Heart left ventricle (tissue), 16 donors: ENCODE data around the gene TM9SF3. TPM values are rescaled to one million over a fixed set of nuclear protein-coding genes. Genes with fewer than 3 reads are reported as not detected.

Experiments used
- ATAC-seq, 4 donors: fragments of 200-7000 bp; cut with Tn5 transposase; one replicate each; pipeline ENCODE4 v1.9.1; 2020 to 2022; ENCODE audit warnings: moderate library complexity in 4 of 4, mild to moderate bottlenecking in 3 of 4, moderate number of reproducible peaks in 1 of 4
- DNase-seq, 5 donors: peaks; one replicate each; pipeline ENCODE4 v3.0.0-alpha.2; 2020
- H3K27ac ChIP-seq, 12 donors: fragments of 200-600 bp; sonication (generic) in 4 of 12; one replicate each; pipeline versions ENCODE4 v1.5.0 to v1.8.0; 2016 to 2022; ENCODE audit warnings: mild to moderate bottlenecking in 2 of 12
- H3K27me3 ChIP-seq, 9 donors: fragments of 200-600 bp; sonication (generic) in 2 of 9; one replicate each; pipeline versions ENCODE4 v1.5.1 to v1.8.0; 2016 to 2022; ENCODE audit warnings: mild to moderate bottlenecking in 3 of 9
- H3K36me3 ChIP-seq, 9 donors: fragments of 200-600 bp; sonication (generic) in 2 of 9; one replicate each; pipeline versions ENCODE4 v1.5.0 to v1.8.0; 2018 to 2022; ENCODE audit warnings: mild to moderate bottlenecking in 2 of 9
- H3K4me1 ChIP-seq, 12 donors: fragments of 200-600 bp; sonication (generic) in 4 of 12; one replicate each; pipeline versions ENCODE4 v1.5.0 to v1.8.0; 2016 to 2022; ENCODE audit warnings: mild to moderate bottlenecking in 3 of 12
- H3K4me3 ChIP-seq, 12 donors: fragments of 200-600 bp; sonication (generic) in 4 of 12; one replicate each; pipeline versions ENCODE4 v1.5.0 to v1.8.0; 2017 to 2022; ENCODE audit warnings: mild to moderate bottlenecking in 9 of 12, moderate library complexity in 4 of 12
- H3K9me3 ChIP-seq, 12 donors: fragments of 200-600 bp; sonication (generic) in 4 of 12; one replicate each; pipeline versions ENCODE4 v1.5.0 to v1.8.0; 2016 to 2022; ENCODE audit warnings: mild to moderate bottlenecking in 1 of 12
- POLR2A ChIP-seq, 2 donors: fragments of 450-650 bp; IDR thresholded peaks; one replicate each; pipeline ENCODE4 v1.6.1; 2017; ENCODE audit warnings: antibody characterized with exemption in 2 of 2, mild to moderate bottlenecking in 2 of 2, moderate library complexity in 2 of 2
- WGBS, 4 donors: extraction: QIAGEN DNeasy Blood & Tissue Kit in 2 of 4; methylation state at CpG; one replicate each; pipeline versions ENCODE4 v1.1.5 to v1.1.7; 2013 to 2018; 5-methylcytosine and 5-hydroxymethylcytosine counted together
- intact Hi-C, 10 donors: fragments of 100-400 bp; cut with DNase I; formaldehyde crosslinking; loops; one replicate each; pipeline versions ENCODE4 v1.11.1 to v1.14.2; 2022
- polyA plus RNA-seq, 2 donors: library from polyadenylated mRNA; stranded (reverse); fragments of 200-250 nt; gene quantifications; one replicate each; pipeline ENCODE4 v1.2.3, GENCODE V29; 2013
- total RNA-seq, 9 donors: library from RNA; depleted of rRNA in 2 of 9; stranded (reverse); fragments of >200 nt in 2 of 9; fragmentation: NEBNext Ultra II Directional in 3 of 9; extraction: Animal tissue kit (Norgen Biotek cat#: 25700) in 3 of 9; gene quantifications; one replicate each; pipeline versions ENCODE4 v1.1.0 to v1.2.4, GENCODE V29; 2016 to 2023
- TF ChIP-seq, protein P1 (sequence below), 12 donors: fragments of 200-600 bp; sonication (generic) in 4 of 12; IDR thresholded peaks; one replicate each; pipeline versions ENCODE4 v1.5.0 to v1.8.0; 2018 to 2022; ENCODE audit warnings: antibody characterized with exemption in 12 of 12, mild to moderate bottlenecking in 5 of 12
- donor health status: ischemic (EF 13 %, LVEDD 7.1; RV severe dilation, severe dysfunction).
- donor health status: healthy with polysubstance abuse.
- donor health status: DM: no; HTN: yes; CAD: no.
- donor health status: DM: no; HTN: no; CAD: no.
- donor health status: ischemic (EF 25% LVEDD 6.9; RV normal size, moderate dysfunction).
- donor health status: ischemic (EF 25% LVEDD 5.7; RV mildly dilated, moderate dysfunction).
- donor health status: healthy.
- donor health status: DM: yes; HTN: yes; CAD: no.
- donor health status: ischemic (EF 35%, LVEDD 5.7; RV mildly dilated, moderate dysfunction).
- donor health status: nonischemic (EF 11% LVEDD 7.7; RV severe dilation, severe dysfunction).
- donor health status: DM: yes; HTN: yes; CAD: no.
- donor health status: PGD.
- donor health status: ischemic (EF 29% LVEDD 5.4; RV normal size, mild dysfunction).
- donor health status: nonischemic (EF 23%, LVEDD 6.1; RV moderate dilation, normal function).

Gene TM9SF3
- total and polyA plus RNA-seq, 11 donors: 14.9 to 75.6 (median 61.1) TPM

DNA sequence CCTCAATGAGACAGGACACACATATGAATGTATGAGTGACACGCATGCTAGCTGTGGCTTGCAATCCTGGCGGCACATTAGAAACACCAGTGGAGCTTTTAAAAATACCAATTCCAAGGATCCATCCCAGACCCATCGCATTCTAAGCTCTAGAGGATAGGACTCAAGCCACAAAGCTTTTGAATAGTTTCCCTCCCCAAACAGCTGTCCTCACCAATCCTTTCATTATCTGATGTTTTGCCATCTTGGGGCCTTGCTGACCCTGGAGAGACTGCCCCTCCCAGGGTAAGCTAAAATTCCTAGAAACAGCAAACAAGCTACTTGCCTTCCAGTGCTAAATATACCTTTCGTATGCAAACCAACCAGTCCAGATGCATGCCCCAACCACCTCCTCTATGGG is 8.9 kb upstream of the TM9SF3 start:
- ATAC-seq: no peak
- intact Hi-C loops: no loop called here
- H3K27ac ChIP-seq: no peak overlapping the region
- no peak for DNase-seq
- no peaks in the 10 kb centered on the region for H3K27me3 ChIP-seq
- peaks cover 0 to 6% (median 0%) of the 10 kb centered on the region in 12 donors for H3K4me1 ChIP-seq
- H3K9me3 ChIP-seq: no peaks in the 10 kb centered on the region
- peaks cover 0 to 35% (median 0%) of the 10 kb centered on the region in 9 donors for H3K36me3 ChIP-seq
- 93 to 98% (median 96%) methylated on average over 4 of the region's 4 CpGs for WGBS, 4 donors
- TF ChIP-seq, protein P1, sequence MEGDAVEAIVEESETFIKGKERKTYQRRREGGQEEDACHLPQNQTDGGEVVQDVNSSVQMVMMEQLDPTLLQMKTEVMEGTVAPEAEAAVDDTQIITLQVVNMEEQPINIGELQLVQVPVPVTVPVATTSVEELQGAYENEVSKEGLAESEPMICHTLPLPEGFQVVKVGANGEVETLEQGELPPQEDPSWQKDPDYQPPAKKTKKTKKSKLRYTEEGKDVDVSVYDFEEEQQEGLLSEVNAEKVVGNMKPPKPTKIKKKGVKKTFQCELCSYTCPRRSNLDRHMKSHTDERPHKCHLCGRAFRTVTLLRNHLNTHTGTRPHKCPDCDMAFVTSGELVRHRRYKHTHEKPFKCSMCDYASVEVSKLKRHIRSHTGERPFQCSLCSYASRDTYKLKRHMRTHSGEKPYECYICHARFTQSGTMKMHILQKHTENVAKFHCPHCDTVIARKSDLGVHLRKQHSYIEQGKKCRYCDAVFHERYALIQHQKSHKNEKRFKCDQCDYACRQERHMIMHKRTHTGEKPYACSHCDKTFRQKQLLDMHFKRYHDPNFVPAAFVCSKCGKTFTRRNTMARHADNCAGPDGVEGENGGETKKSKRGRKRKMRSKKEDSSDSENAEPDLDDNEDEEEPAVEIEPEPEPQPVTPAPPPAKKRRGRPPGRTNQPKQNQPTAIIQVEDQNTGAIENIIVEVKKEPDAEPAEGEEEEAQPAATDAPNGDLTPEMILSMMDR (IDR thresholded peaks at IDR 0.05): no peak
- TF ChIP-seq POLR2A (IDR thresholded peaks at IDR 0.05): no peak
- H3K4me3 ChIP-seq: no peak overlapping the region

GRCh38 chr10:96591946-96592345 is 5.1 kb upstream of the TM9SF3 start:
- Histone ChIP-seq H3K4me3 (no peak overlapping the region), H3K4me1 (peaks cover 0 to 20% (median 11%) of the 10 kb centered on the region in 12 donors), H3K36me3 (peaks cover 0 to 22% (median 0%) of the 10 kb centered on the region in 9 donors), H3K9me3 (no peaks in the 10 kb centered on the region), H3K27me3 (no peaks in the 10 kb centered on the region), H3K27ac (no peak overlapping the region)
- 81 to 89% (median 86%) methylated on average over 1 of the region's 1 CpG for WGBS, 4 donors
- ATAC-seq: no peak
- TF ChIP-seq, protein P1 (IDR thresholded peaks at IDR 0.05): no peak
- no peak for TF ChIP-seq POLR2A (IDR thresholded peaks at IDR 0.05)
- no peak for DNase-seq
- intact Hi-C loops: no loop called here

GRCh38 chr10:96588616-96589419 is 2.0 kb upstream of the TM9SF3 start:
- 68 to 73% (median 71%) methylated on average over 5 of the region's 5 CpGs for WGBS, 4 donors
- H3K27ac ChIP-seq: peak overlapping the region in 2 of 12 donors; percentile 98 to 100

More at GRCh38 chr10:96588616-96589419, 2.0 kb upstream of the TM9SF3 start:
- Histone ChIP-seq H3K36me3 (peaks cover 0 to 3% (median 0%) of the 10 kb centered on the region in 9 donors), H3K4me1 (peaks cover 5 to 40% (median 32%) of the 10 kb centered on the region in 12 donors), H3K4me3 (no peak overlapping the region), H3K27me3 (no peaks in the 10 kb centered on the region), H3K9me3 (no peaks in the 10 kb centered on the region)
- ATAC-seq: no peak
- TF ChIP-seq, protein P1 (IDR thresholded peaks at IDR 0.05): no peak
- TF ChIP-seq POLR2A (IDR thresholded peaks at IDR 0.05): no peak
- no peak for DNase-seq
- intact Hi-C loops: loop anchor here in 4 of 10 donors (5.0 to 10.0 kb wide), 3 partner anchors 243 to 454 kb away; partner anchors contain the start of genes LCOR (in 4 of the 4) and ZNF518A (in 1 of the 4)
